HEK293 (cell line): ENCODE measurements around the gene TLE5.
A peak's percentile ranks its signal among the peaks of the same experiment; 100 is the strongest.

Source experiments
- CTCF ChIA-PET: fragments of 350-600 bp; formaldehyde crosslinking; extraction: SDS; loops from one replicate; lab custom pipeline; 2021; ENCODE audit warnings: antibody characterized with exemption; lab: Yijun Ruan, JAX
- POLR2A ChIA-PET: fragments of 300-600 bp; formaldehyde crosslinking; extraction: SDS; loops from one replicate; lab custom pipeline; 2020; ENCODE audit warnings: antibody characterized with exemption, inconsistent platforms; lab: Yijun Ruan, JAX
- H3K27ac ChIP-seq: fragments of 200-500 bp; sonication (Bioruptor generic); 2 replicates; pipeline ENCODE4 v1.5.1; 2014; ENCODE audit warnings: low read depth, low read length, control low read depth, inconsistent platforms; ENCODE audit errors: extremely low read depth
- H3K36me3 ChIP-seq, 2 experiments: fragments of 200-500 bp in 1 of 2; sonication (Bioruptor generic) in 1 of 2; 1 replicate in 1 of 2; 2 replicates in 1 of 2; pipeline ENCODE4 v1.5.1; 2014 to 2017; ENCODE audit warnings: inconsistent platforms in 2 of 2, low read length in 2 of 2; ENCODE audit not compliant: control insufficient read depth in 2 of 2, insufficient read depth in 1 of 2
- H3K4me1 ChIP-seq: fragments of 200-500 bp; sonication (Bioruptor generic); 2 replicates; pipeline ENCODE4 v1.5.1; 2014; ENCODE audit warnings: mild to moderate bottlenecking, low read length, inconsistent platforms; ENCODE audit not compliant: control insufficient read depth, insufficient read depth
- H3K4me3 ChIP-seq: 2 replicates; pipeline ENCODE4 v1.5.1; 2011; ENCODE audit warnings: low read depth, mild to moderate bottlenecking, control low read depth, low read length, moderate library complexity
- H3K9me3 ChIP-seq: fragments of 200-500 bp; sonication (Bioruptor generic); 2 replicates; pipeline ENCODE4 v1.5.1; 2014; ENCODE audit warnings: low read depth, low read length, inconsistent platforms; ENCODE audit not compliant: control insufficient read depth, insufficient read depth
- EGR2 ChIP-seq: fragments of 450-650 bp; formaldehyde crosslinking; IDR thresholded peaks from 2 replicates; pipeline ENCODE4 v1.5.1; 2016; ENCODE audit warnings: low read depth, missing biosample characterization, missing genetic modification characterization
- KLF7 ChIP-seq: fragments of 450-650 bp; formaldehyde crosslinking; IDR thresholded peaks from 2 replicates; pipeline ENCODE4 v1.5.1; 2016; ENCODE audit warnings: missing biosample characterization, missing genetic modification characterization, borderline replicate concordance
- RBAK ChIP-seq: fragments of 450-650 bp; formaldehyde crosslinking; IDR thresholded peaks from 2 replicates; pipeline ENCODE4 v1.5.1; 2016; ENCODE audit warnings: missing biosample characterization, missing genetic modification characterization
- SCRT2 ChIP-seq: fragments of 450-650 bp; formaldehyde crosslinking; IDR thresholded peaks from 2 replicates; pipeline ENCODE4 v1.5.1; 2016; ENCODE audit warnings: missing biosample characterization, missing genetic modification characterization
- ZBTB1 ChIP-seq: fragments of 450-650 bp; formaldehyde crosslinking; IDR thresholded peaks from 2 replicates; pipeline ENCODE4 v1.5.1; 2016; ENCODE audit warnings: missing biosample characterization, missing genetic modification characterization
- ZBTB17 ChIP-seq: fragments of 450-650 bp; formaldehyde crosslinking; IDR thresholded peaks from 2 replicates; pipeline ENCODE4 v1.5.1; 2016; ENCODE audit warnings: missing biosample characterization, missing genetic modification characterization
- ZBTB20 ChIP-seq: fragments of 450-650 bp; formaldehyde crosslinking; IDR thresholded peaks from 2 replicates; pipeline ENCODE4 v1.5.1; 2016; ENCODE audit warnings: missing biosample characterization, missing genetic modification characterization
- ZFP37 ChIP-seq: fragments of 450-650 bp; formaldehyde crosslinking; IDR thresholded peaks from 2 replicates; pipeline ENCODE4 v1.5.1; 2016; ENCODE audit warnings: missing biosample characterization, missing genetic modification characterization
- ZIC2 ChIP-seq: fragments of 450-650 bp; formaldehyde crosslinking; IDR thresholded peaks from 2 replicates; pipeline ENCODE4 v1.5.1; 2016; ENCODE audit warnings: missing biosample characterization, missing genetic modification characterization
- ZNF112 ChIP-seq: fragments of 450-650 bp; formaldehyde crosslinking; IDR thresholded peaks from 2 replicates; pipeline ENCODE4 v1.5.0; 2017; ENCODE audit warnings: missing biosample characterization, missing genetic modification characterization
- ZNF302 ChIP-seq: fragments of 450-650 bp; formaldehyde crosslinking; IDR thresholded peaks from 2 replicates; pipeline ENCODE4 v1.5.1; 2016; ENCODE audit warnings: missing biosample characterization, missing genetic modification characterization, low read depth
- ZNF354C ChIP-seq: fragments of 450-650 bp; formaldehyde crosslinking; IDR thresholded peaks from 2 replicates; pipeline ENCODE4 v1.5.1; 2016; ENCODE audit warnings: missing biosample characterization, missing genetic modification characterization, low read depth, borderline replicate concordance
- ZNF391 ChIP-seq: fragments of 450-650 bp; formaldehyde crosslinking; IDR thresholded peaks from 2 replicates; pipeline ENCODE4 v1.5.1; 2016; ENCODE audit warnings: low read depth, missing biosample characterization, missing genetic modification characterization, borderline replicate concordance
- ZNF394 ChIP-seq: fragments of 450-650 bp; formaldehyde crosslinking; IDR thresholded peaks from 2 replicates; pipeline ENCODE4 v1.5.1; 2016; ENCODE audit warnings: missing biosample characterization, missing genetic modification characterization, mild to moderate bottlenecking, moderate library complexity, borderline replicate concordance
- ZNF610 ChIP-seq: fragments of 450-650 bp; formaldehyde crosslinking; IDR thresholded peaks from 2 replicates; pipeline ENCODE4 v1.5.1; 2016; ENCODE audit warnings: missing biosample characterization, missing genetic modification characterization, borderline replicate concordance
- ZNF624 ChIP-seq: fragments of 450-650 bp; formaldehyde crosslinking; IDR thresholded peaks from 2 replicates; pipeline ENCODE4 v1.5.1; 2017; ENCODE audit warnings: missing biosample characterization, missing genetic modification characterization
- ZNF626 ChIP-seq: fragments of 450-650 bp; sonication (Bioruptor Pico); formaldehyde crosslinking; IDR thresholded peaks from 2 replicates; pipeline ENCODE4 v1.5.1; 2018; ENCODE audit warnings: missing biosample characterization, missing genetic modification characterization, inconsistent platforms
- ZNF629 ChIP-seq: fragments of 450-650 bp; formaldehyde crosslinking; IDR thresholded peaks from 2 replicates; pipeline ENCODE4 v1.5.1; 2017; ENCODE audit warnings: missing biosample characterization, missing genetic modification characterization
- ZNF660 ChIP-seq: fragments of 450-650 bp; IDR thresholded peaks from 2 replicates; pipeline ENCODE4 v1.5.1; 2018; ENCODE audit warnings: missing biosample characterization, mild to moderate bottlenecking, missing genetic modification characterization
- ZSCAN16 ChIP-seq: fragments of 450-650 bp; formaldehyde crosslinking; IDR thresholded peaks from 2 replicates; pipeline ENCODE4 v1.5.1; 2016; ENCODE audit warnings: missing biosample characterization, missing genetic modification characterization
- TF ChIP-seq, protein P1 (sequence below): fragments of 450-650 bp; formaldehyde crosslinking; IDR thresholded peaks from 2 replicates; pipeline ENCODE4 v1.5.1; 2017; ENCODE audit warnings: missing biosample characterization, missing genetic modification characterization
- TF ChIP-seq, protein P2 (sequence below): fragments of 450-650 bp; IDR thresholded peaks from 2 replicates; pipeline ENCODE4 v1.5.1; 2018; ENCODE audit warnings: missing biosample characterization, missing genetic modification characterization
- TF ChIP-seq, protein P3 (sequence below): fragments of 450-650 bp; formaldehyde crosslinking; IDR thresholded peaks from 2 replicates; pipeline ENCODE4 v1.5.1; 2016; ENCODE audit warnings: missing biosample characterization, missing genetic modification characterization
- TF ChIP-seq, protein P4 (sequence below): fragments of 450-650 bp; formaldehyde crosslinking; IDR thresholded peaks from 2 replicates; pipeline ENCODE4 v1.5.1; 2017; ENCODE audit warnings: missing biosample characterization, mild to moderate bottlenecking, missing genetic modification characterization, moderate library complexity
- TF ChIP-seq, protein P5 (sequence below): fragments of 450-650 bp; formaldehyde crosslinking; IDR thresholded peaks from 2 replicates; pipeline ENCODE4; 2016; ENCODE audit warnings: missing biosample characterization, missing genetic modification characterization
- TF ChIP-seq, protein P6 (sequence below): fragments of 450-650 bp; formaldehyde crosslinking; IDR thresholded peaks from 2 replicates; pipeline ENCODE4 v1.5.1; 2016; ENCODE audit warnings: missing biosample characterization, missing genetic modification characterization

The TLE5 gene

DNA sequence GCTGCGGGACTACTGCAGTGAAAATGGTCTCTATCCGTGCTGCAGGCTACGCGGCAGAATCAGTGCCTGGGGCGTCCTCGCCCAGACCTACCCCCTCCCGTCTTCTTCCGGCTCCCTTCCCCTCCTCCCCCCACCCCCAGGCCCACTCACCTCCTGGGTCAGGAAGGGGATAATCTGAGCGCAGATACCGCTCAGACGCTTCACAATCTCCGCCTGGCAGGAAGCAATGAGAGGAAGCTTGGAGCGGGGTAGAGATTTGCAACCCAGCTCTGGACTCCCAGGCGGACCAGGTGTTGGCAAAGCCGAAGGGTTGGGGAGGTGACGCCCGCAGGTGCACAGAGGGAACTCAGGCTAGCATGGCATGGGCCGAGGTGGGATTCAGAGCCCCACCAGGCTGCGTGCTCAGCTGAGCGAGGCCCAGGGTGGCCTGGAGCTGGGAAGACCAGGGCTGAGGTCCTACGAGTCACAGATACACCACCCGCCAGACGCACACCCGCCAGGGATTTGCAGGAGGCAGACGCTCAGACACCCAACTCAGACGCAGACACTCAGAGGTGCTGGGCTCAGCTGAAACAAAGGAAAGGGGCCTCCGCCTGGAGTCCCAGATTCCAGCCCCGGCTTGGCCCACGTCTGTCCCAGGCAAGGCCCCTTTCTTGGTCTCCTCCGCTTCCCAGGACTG, 37.3 kb downstream of the TLE5 start:
- Histone ChIP-seq H3K9me3 (no peaks in the 10 kb centered on the region), H3K4me3 (no peak overlapping the region), H3K4me1 (no peaks in the 10 kb centered on the region), H3K27ac (no peak overlapping the region), H3K36me3 (no peaks in the 10 kb centered on the region)
- ChIA-PET CTCF (interaction anchor here (0.5 to 0.7 kb wide), 2 partner anchors 14 to 50 kb away, joined by 3 to 9 read pairs; no protein-coding TSS in a partner anchor), POLR2A (interaction anchor here (2.3 kb wide), 1 partner anchor 11 kb away, joined by 8 read pairs; no protein-coding TSS in a partner anchor)
- no peak for TF ChIP-seq ZFP37
- TF ChIP-seq, protein P1, sequence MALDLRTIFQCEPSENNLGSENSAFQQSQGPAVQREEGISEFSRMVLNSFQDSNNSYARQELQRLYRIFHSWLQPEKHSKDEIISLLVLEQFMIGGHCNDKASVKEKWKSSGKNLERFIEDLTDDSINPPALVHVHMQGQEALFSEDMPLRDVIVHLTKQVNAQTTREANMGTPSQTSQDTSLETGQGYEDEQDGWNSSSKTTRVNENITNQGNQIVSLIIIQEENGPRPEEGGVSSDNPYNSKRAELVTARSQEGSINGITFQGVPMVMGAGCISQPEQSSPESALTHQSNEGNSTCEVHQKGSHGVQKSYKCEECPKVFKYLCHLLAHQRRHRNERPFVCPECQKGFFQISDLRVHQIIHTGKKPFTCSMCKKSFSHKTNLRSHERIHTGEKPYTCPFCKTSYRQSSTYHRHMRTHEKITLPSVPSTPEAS: no peak
- no peak for TF ChIP-seq ZNF624 (tag by site-specific recombination)
- TF ChIP-seq ZNF626 (tag by site-specific recombination): no peak
- no peak for TF ChIP-seq ZNF302 (tag by site-specific recombination)
- no peak for TF ChIP-seq ZNF629 (tag by site-specific recombination)
- TF ChIP-seq KLF7 (tag by site-specific recombination): no peak
- TF ChIP-seq, protein P2, sequence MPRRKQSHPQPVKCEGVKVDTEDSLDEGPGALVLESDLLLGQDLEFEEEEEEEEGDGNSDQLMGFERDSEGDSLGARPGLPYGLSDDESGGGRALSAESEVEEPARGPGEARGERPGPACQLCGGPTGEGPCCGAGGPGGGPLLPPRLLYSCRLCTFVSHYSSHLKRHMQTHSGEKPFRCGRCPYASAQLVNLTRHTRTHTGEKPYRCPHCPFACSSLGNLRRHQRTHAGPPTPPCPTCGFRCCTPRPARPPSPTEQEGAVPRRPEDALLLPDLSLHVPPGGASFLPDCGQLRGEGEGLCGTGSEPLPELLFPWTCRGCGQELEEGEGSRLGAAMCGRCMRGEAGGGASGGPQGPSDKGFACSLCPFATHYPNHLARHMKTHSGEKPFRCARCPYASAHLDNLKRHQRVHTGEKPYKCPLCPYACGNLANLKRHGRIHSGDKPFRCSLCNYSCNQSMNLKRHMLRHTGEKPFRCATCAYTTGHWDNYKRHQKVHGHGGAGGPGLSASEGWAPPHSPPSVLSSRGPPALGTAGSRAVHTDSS (tag by site-specific recombination): no peak
- TF ChIP-seq, protein P3, sequence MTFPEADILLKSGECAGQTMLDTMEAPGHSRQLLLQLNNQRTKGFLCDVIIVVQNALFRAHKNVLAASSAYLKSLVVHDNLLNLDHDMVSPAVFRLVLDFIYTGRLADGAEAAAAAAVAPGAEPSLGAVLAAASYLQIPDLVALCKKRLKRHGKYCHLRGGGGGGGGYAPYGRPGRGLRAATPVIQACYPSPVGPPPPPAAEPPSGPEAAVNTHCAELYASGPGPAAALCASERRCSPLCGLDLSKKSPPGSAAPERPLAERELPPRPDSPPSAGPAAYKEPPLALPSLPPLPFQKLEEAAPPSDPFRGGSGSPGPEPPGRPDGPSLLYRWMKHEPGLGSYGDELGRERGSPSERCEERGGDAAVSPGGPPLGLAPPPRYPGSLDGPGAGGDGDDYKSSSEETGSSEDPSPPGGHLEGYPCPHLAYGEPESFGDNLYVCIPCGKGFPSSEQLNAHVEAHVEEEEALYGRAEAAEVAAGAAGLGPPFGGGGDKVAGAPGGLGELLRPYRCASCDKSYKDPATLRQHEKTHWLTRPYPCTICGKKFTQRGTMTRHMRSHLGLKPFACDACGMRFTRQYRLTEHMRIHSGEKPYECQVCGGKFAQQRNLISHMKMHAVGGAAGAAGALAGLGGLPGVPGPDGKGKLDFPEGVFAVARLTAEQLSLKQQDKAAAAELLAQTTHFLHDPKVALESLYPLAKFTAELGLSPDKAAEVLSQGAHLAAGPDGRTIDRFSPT: no peak
- TF ChIP-seq ZSCAN16 (tag by site-specific recombination): no peak
- no peak for TF ChIP-seq ZNF610 (tag by site-specific recombination)
- TF ChIP-seq ZBTB1 (tag by site-specific recombination): no peak
- TF ChIP-seq, protein P4, sequence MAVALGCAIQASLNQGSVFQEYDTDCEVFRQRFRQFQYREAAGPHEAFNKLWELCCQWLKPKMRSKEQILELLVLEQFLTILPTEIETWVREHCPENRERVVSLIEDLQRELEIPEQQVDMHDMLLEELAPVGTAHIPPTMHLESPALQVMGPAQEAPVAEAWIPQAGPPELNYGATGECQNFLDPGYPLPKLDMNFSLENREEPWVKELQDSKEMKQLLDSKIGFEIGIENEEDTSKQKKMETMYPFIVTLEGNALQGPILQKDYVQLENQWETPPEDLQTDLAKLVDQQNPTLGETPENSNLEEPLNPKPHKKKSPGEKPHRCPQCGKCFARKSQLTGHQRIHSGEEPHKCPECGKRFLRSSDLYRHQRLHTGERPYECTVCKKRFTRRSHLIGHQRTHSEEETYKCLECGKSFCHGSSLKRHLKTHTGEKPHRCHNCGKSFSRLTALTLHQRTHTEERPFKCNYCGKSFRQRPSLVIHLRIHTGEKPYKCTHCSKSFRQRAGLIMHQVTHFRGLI: no peak
- TF ChIP-seq ZNF394 (tag by site-specific recombination): no peak
- TF ChIP-seq ZNF391 (tag by site-specific recombination): no peak
- TF ChIP-seq ZIC2 (tag by site-specific recombination): no peak

DNA sequence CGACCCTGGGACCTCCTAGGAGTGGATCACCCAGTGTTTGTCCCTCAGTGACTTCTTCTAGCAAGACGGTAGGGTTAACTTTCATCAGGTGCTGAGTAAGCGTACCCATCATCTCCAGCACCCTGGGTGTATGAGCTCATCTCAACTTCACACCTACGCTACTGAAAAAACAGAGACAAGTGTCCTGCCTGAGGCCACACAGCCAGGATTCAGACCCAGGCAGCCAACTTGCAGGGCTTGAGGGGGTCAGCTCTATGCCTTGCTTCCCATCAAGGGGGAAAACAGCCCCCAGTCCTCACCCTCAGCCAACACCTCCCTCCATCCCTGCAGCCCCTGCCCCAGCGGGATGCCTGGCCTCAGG, 37.8 kb downstream of the TLE5 start:
- Histone ChIP-seq H3K36me3 (no peaks in the 10 kb centered on the region), H3K4me3 (no peak overlapping the region), H3K27ac (no peak overlapping the region), H3K9me3 (no peaks in the 10 kb centered on the region), H3K4me1 (no peaks in the 10 kb centered on the region)
- CTCF ChIA-PET: interaction anchor here (0.5 kb wide), 1 partner anchor 51 kb away, joined by 3 read pairs; no protein-coding TSS in a partner anchor
- POLR2A ChIA-PET: interaction anchor here (2.3 kb wide), 1 partner anchor 11 kb away, joined by 8 read pairs; no protein-coding TSS in a partner anchor
- TF ChIP-seq ZNF354C (tag by site-specific recombination) (no peak), RBAK (no peak), ZBTB17 (no peak), SCRT2 (tag by site-specific recombination) (no peak), ZNF112 (tag by site-specific recombination) (no peak), ZNF660 (tag by site-specific recombination) (no peak), EGR2 (tag by site-specific recombination) (0 out of 2 replicates have a peak, but pooled peaks have one; percentile 5), ZBTB20 (tag by site-specific recombination) (no peak)
- TF ChIP-seq, protein P5, sequence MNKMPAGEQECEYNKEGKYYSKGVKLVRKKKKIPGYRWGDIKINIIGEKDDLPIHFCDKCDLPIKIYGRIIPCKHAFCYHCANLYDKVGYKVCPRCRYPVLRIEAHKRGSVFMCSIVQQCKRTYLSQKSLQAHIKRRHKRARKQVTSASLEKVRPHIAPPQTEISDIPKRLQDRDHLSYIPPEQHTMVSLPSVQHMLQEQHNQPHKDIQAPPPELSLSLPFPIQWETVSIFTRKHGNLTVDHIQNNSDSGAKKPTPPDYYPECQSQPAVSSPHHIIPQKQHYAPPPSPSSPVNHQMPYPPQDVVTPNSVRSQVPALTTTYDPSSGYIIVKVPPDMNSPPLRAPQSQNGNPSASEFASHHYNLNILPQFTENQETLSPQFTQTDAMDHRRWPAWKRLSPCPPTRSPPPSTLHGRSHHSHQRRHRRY: no peak
- TF ChIP-seq, protein P6, sequence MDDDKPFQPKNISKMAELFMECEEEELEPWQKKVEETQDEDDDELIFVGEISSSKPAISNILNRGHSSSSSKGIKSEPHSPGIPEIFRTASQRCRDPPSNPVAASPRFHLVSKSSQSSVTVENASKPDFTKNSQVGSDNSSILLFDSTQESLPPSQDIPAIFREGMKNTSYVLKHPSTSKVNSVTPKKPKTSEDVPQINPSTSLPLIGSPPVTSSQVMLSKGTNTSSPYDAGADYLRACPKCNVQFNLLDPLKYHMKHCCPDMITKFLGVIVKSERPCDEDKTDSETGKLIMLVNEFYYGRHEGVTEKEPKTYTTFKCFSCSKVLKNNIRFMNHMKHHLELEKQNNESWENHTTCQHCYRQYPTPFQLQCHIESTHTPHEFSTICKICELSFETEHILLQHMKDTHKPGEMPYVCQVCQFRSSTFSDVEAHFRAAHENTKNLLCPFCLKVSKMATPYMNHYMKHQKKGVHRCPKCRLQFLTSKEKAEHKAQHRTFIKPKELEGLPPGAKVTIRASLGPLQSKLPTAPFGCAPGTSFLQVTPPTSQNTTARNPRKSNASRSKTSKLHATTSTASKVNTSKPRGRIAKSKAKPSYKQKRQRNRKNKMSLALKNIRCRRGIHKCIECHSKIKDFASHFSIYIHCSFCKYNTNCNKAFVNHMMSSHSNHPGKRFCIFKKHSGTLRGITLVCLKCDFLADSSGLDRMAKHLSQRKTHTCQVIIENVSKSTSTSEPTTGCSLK (tag by site-specific recombination): no peak
